Tibial nerve (tissue), 4 donors: ENCODE data around the gene CNPY1. TPM values are rescaled to one million over a fixed set of nuclear protein-coding genes. Genes with fewer than 3 reads are reported as not detected.

Experiments used
- DNase-seq, 2 donors: peaks; one replicate each; pipeline ENCODE4 v3.0.0-alpha.2; 2019; ENCODE audit warnings: low spot score in 2 of 2
- H3K27ac ChIP-seq, 4 donors: fragments of 200-600 bp; sonication (generic) in 3 of 4; one replicate each; pipeline ENCODE4 v1.5.1; 2017 to 2019; ENCODE audit warnings: mild to moderate bottlenecking in 1 of 4
- H3K27me3 ChIP-seq, 2 donors: fragments of 200-600 bp; sonication (generic) in 1 of 2; one replicate each; pipeline versions ENCODE4 v1.5.1 to v1.6.0; 2017 to 2019
- H3K36me3 ChIP-seq, 3 donors: fragments of 200-600 bp; sonication (generic); one replicate each; pipeline ENCODE4 v1.5.1; 2018 to 2019
- H3K4me1 ChIP-seq, 4 donors: fragments of 200-600 bp; sonication (generic) in 3 of 4; one replicate each; pipeline ENCODE4 v1.5.1; 2017 to 2019
- H3K4me3 ChIP-seq, 4 donors: fragments of 200-600 bp; sonication (generic) in 3 of 4; one replicate each; pipeline ENCODE4 v1.5.1; 2017 to 2019; ENCODE audit warnings: mild to moderate bottlenecking in 1 of 4, moderate library complexity in 1 of 4
- H3K9me3 ChIP-seq, 4 donors: fragments of 200-600 bp; sonication (generic) in 3 of 4; one replicate each; pipeline ENCODE4 v1.5.1; 2017 to 2019
- EP300 ChIP-seq, 2 donors: sonication (generic); formaldehyde crosslinking; IDR thresholded peaks; one replicate each; pipeline ENCODE4 v1.6.1; 2017; ENCODE audit warnings: antibody characterized with exemption in 2 of 2, mild to moderate bottlenecking in 1 of 2
- POLR2A ChIP-seq, 2 donors: fragments of 450-650 bp; IDR thresholded peaks; one replicate each; pipeline ENCODE4 v1.6.1; 2017; ENCODE audit warnings: antibody characterized with exemption in 2 of 2, mild to moderate bottlenecking in 2 of 2, moderate library complexity in 2 of 2
- WGBS, 2 donors: methylation state at CpG; one replicate each; pipeline ENCODE4 v1.1.5; 2018; 5-methylcytosine and 5-hydroxymethylcytosine counted together
- total RNA-seq, 4 donors: library from RNA; depleted of rRNA; stranded (reverse); fragments of >200 nt; gene quantifications; one replicate each; pipeline ENCODE4 v1.1.0, GENCODE V29; 2016
- TF ChIP-seq, protein P1 (sequence below), 5 experiments: fragments of 200-600 bp in 3 of 5; fragments of 450-650 bp in 2 of 5; sonication (generic) in 3 of 5; IDR thresholded peaks; one replicate each; pipeline ENCODE4 v1.5.1; 2016 to 2019; ENCODE audit warnings: antibody characterized with exemption in 5 of 5, mild to moderate bottlenecking in 3 of 5, moderate library complexity in 2 of 5

Gene CNPY1
- total RNA-seq, 4 donors from 2014 or later: 0.30 TPM; not detected in 3

- peaks cover 0 to 5% (median 0%) of the 10 kb centered on the region in 4 donors for H3K9me3 ChIP-seq
- peaks cover 0 to 4% (median 0%) of the 10 kb centered on the region in 3 donors for H3K36me3 ChIP-seq
- no peak overlapping the region for H3K27ac ChIP-seq
- DNase-seq: no peak
- H3K4me1 ChIP-seq: peaks cover 0 to 13% (median 9%) of the 10 kb centered on the region in 4 donors
- H3K4me3 ChIP-seq: peak overlapping the region in 3 of 4 donors; percentile 6 to 28 (median 15)
- WGBS, 2 donors: 1 to 2% methylated on average over 31 to 58 of the region's 60 CpGs
- no peak for TF ChIP-seq POLR2A (IDR thresholded peaks at IDR 0.05)
- TF ChIP-seq, protein P1, sequence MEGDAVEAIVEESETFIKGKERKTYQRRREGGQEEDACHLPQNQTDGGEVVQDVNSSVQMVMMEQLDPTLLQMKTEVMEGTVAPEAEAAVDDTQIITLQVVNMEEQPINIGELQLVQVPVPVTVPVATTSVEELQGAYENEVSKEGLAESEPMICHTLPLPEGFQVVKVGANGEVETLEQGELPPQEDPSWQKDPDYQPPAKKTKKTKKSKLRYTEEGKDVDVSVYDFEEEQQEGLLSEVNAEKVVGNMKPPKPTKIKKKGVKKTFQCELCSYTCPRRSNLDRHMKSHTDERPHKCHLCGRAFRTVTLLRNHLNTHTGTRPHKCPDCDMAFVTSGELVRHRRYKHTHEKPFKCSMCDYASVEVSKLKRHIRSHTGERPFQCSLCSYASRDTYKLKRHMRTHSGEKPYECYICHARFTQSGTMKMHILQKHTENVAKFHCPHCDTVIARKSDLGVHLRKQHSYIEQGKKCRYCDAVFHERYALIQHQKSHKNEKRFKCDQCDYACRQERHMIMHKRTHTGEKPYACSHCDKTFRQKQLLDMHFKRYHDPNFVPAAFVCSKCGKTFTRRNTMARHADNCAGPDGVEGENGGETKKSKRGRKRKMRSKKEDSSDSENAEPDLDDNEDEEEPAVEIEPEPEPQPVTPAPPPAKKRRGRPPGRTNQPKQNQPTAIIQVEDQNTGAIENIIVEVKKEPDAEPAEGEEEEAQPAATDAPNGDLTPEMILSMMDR (IDR thresholded peaks at IDR 0.05): no peak
- no peak for TF ChIP-seq EP300 (IDR thresholded peaks at IDR 0.05)
- peaks cover 0 to 84% of the 10 kb centered on the region in 2 donors for H3K27me3 ChIP-seq
These were observed 13.1 kb downstream of the CNPY1 start for GRCh38 chr7:155533120-155533826.

DNA sequence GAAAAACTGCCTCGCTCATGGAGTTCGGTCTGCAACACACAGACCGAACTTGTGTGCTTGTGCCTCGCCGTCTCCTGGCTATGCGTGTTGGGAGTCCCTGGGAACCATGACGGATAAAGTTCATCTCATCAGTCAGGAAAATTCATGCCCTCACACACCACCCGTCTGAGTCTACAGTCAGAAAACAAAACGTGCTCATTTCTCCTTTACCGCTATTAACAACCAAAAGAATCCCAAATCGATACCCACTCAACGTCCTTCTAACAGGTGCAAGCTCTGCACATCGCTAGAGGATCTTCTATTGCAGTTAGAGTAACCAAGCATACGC is 13.6 kb downstream of the CNPY1 start:
- Histone ChIP-seq H3K36me3 (peaks cover 0 to 4% (median 0%) of the 10 kb centered on the region in 3 donors), H3K27ac (no peak overlapping the region), H3K9me3 (peaks cover 0 to 5% (median 0%) of the 10 kb centered on the region in 4 donors), H3K27me3 (peaks cover 0 to 84% of the 10 kb centered on the region in 2 donors), H3K4me1 (peaks cover 0 to 13% (median 9%) of the 10 kb centered on the region in 4 donors), H3K4me3 (peak overlapping the region in 2 of 4 donors; percentile 6 to 28)
- 23 to 25% methylated on average over 14 of the region's 14 CpGs for WGBS, 2 donors
- no peak for TF ChIP-seq POLR2A (IDR thresholded peaks at IDR 0.05)
- no peak for DNase-seq

DNA sequence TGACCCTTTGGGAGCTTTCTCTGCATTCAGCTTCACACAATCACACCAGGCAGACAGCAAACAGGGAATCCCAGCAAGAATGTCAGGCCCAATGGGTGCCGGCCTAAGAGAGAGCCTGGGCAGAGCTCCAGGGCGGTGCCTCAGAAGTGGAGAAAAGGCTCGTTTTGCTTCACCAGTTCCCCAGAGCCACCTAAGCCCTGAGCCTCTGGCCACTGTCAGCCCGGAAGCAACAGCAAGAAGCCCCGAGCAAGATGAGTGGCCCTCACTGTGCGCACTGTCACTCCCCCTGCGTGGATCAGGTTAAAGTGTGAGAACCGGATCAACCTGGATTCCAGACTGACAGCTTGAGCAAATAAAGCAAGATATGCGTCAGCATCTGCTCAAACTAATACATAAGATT is 14.7 kb downstream of the CNPY1 start:
- peaks cover 0 to 80% of the 10 kb centered on the region in 2 donors for H3K27me3 ChIP-seq
- DNase-seq: no peak
- H3K36me3 ChIP-seq: peaks cover 0 to 4% (median 0%) of the 10 kb centered on the region in 3 donors
- H3K4me3 ChIP-seq: no peak overlapping the region
- 23 to 26% methylated on average over 9 of the region's 9 CpGs for WGBS, 2 donors
- no peak overlapping the region for H3K27ac ChIP-seq
- H3K9me3 ChIP-seq: peaks cover 0 to 5% (median 0%) of the 10 kb centered on the region in 4 donors
- peaks cover 0 to 13% (median 9%) of the 10 kb centered on the region in 4 donors for H3K4me1 ChIP-seq
- TF ChIP-seq EP300 (IDR thresholded peaks at IDR 0.05) (no peak), POLR2A (IDR thresholded peaks at IDR 0.05) (no peak)
- TF ChIP-seq, protein P1 (IDR thresholded peaks at IDR 0.05): no peak

DNA sequence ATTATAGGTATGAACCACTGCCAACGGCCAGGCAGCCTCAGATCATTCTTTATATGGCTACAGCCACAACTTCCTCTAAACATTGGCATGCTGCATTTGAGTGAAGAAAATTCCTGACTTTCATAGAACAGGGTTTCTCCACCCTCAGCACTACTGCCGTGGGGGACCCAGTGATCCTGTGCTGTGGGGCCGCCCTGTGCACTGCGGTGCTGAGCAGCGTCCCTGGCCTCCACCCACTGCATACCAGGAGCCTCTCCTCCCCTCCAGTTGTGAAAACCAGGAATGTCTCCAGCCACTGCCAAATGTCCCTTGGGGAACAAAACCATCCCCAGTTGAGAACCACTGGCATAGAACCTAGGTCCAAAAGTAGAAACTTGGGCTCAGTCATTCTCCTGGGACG is 15.8 kb downstream of the CNPY1 start:
- WGBS, 2 donors: 61 to 71% methylated on average over 6 of the region's 6 CpGs
- TF ChIP-seq EP300 (IDR thresholded peaks at IDR 0.05) (no peak), POLR2A (IDR thresholded peaks at IDR 0.05) (no peak)
- TF ChIP-seq, protein P1 (IDR thresholded peaks at IDR 0.05): no peak
- no peak overlapping the region for H3K4me3 ChIP-seq
- H3K27ac ChIP-seq: no peak overlapping the region
- H3K36me3 ChIP-seq: peaks cover 0 to 4% (median 0%) of the 10 kb centered on the region in 3 donors
- no peaks in the 10 kb centered on the region for H3K9me3 ChIP-seq
- peaks cover 0 to 13% (median 9%) of the 10 kb centered on the region in 4 donors for H3K4me1 ChIP-seq
- peaks cover 0 to 74% of the 10 kb centered on the region in 2 donors for H3K27me3 ChIP-seq
- DNase-seq: no peak

DNA sequence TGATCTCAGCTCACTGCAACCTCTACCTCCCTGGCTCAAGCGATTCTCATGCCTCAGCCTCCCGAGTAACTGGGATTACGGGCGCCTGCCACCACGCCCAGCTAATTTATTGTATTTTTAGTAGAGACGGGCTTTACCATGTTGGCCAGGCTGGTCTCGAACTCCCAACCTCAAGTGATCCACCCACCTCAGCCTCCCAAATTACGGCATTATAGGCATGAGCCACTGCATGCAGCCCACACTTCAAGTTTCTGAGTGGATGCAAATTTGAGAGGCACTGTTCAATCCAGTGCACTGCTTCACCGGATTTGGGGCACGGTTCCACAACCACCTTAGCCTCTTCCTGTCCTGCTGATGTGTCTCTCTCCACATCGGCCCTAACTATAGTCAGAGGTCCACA is 16.5 kb downstream of the CNPY1 start:
- H3K9me3 ChIP-seq: no peaks in the 10 kb centered on the region
- 90 to 94% methylated on average over 11 of the region's 11 CpGs for WGBS, 2 donors
- H3K27ac ChIP-seq: no peak overlapping the region
- no peak overlapping the region for H3K4me3 ChIP-seq
- no peak for DNase-seq
- peaks cover 0 to 70% of the 10 kb centered on the region in 2 donors for H3K27me3 ChIP-seq
- peaks cover 0 to 13% (median 9%) of the 10 kb centered on the region in 4 donors for H3K4me1 ChIP-seq
- H3K36me3 ChIP-seq: peaks cover 0 to 4% (median 0%) of the 10 kb centered on the region in 3 donors
- TF ChIP-seq, protein P1 (IDR thresholded peaks at IDR 0.05): no peak
- TF ChIP-seq EP300 (IDR thresholded peaks at IDR 0.05) (no peak), POLR2A (IDR thresholded peaks at IDR 0.05) (no peak)
